Renal cortical epithelial cell (primary cell): ENCODE results near the gene SLC16A10. TPM values are rescaled to one million over a fixed set of nuclear protein-coding genes. Genes with fewer than 3 reads are reported as not detected.
"Not testable (repeated sequence)": the region's sequence is repeated elsewhere in the genome, so short reads cannot be mapped to it uniquely, and the experiment has no call there.

Experiments
- DNase-seq: peaks from one replicate; pipeline ENCODE4 v3.0.0-alpha.2; 2011; ENCODE audit warnings: low read depth
- total RNA-seq: library from RNA; depleted of rRNA; stranded (reverse); fragments of >200 nt; gene quantifications from 2 replicates; pipeline ENCODE4 v1.2.3, GENCODE V29; 2014

SLC16A10 gene
- total RNA-seq, 1 donor from 2014 or later: 1.1 TPM

DNA sequence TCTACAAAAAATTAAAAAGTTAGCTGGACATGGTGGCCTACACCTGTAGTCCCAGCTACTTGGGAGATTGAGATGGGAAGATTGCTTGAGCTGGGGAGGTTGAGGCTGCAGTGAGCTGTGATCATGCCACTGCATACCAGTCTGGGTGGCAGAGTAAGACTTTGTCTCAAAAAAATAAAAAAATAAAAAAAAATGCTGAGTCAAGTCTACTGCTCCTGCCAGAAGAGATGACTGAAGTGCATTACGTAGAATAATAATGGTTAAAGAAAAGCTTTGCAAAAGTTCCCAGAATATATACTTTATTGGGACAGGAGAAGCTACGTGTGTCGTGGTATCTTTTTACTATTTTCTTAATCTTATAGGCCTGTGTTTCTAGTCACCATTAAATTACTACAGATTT, 125.3 kb downstream of the SLC16A10 start:
- DNase-seq: no peak

DNA sequence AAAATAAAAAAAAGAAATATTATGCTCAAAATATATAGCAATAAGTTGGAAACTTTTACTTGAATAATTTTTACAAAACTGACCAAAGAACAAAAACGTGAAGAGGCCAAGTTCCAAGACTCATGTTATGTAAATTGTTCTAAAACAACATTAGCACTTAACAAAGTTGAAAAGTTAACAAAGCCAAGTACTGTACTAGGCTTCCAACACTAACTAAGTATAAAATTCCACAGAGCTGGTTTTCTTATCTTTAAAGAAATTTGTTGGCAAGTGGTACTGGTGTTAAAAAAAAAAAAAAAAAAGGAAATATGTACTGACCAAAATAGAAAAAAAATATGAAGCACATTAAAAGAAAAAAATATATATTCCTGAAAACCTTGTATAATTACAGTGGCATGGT, 127.8 kb downstream of the SLC16A10 start:
- DNase-seq: no peak

DNA sequence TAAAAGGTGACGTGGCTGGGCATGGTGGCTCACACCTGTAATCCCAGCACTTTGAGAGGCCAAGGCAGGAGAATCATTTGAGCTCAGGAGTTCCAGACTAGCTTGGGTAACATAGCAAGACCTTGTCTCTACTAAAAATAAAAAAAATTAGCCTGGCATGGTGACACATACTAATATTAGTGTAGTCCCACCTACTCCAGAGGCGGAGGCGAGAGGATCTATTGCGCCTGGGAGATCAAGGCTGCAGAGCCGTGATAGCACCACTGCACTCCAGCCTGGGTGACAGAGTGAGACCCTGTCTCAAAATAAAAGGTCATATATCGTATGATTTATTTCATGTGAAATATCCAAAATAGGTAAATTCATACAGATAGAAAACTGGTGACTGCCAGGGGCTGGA, 132.5 kb downstream of the SLC16A10 start:
- no peak for DNase-seq

DNA sequence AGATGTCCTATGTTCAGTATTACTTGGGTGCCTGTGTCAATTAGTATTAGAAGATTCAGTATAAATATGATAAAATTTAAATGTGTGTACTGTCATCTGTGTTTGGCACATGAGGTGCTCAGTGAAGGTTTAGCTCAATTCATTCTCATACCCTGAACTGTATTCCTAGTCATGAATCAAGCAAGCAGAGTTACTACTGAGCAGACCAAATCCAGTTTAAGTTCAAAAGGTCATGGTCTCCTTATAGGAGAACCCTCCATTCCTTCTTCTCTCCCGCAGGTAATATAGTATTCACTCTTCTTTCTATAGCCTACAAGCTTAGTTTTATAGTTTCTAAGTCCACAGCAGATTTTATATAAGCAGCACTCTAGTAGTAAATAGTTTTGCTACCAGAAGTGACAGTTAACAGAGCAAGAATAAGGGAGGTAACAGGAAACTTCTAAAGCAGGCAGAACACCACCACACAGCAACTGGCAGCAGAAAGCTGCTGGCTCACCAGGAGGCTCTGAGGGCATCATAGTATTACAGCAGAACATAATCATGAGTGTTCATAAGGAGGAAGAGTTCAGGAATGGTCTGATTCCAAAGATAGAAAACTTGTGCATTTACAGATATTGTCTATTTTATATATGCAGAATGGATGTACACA, 133.2 kb downstream of the SLC16A10 start:
- no peak for DNase-seq

DNA sequence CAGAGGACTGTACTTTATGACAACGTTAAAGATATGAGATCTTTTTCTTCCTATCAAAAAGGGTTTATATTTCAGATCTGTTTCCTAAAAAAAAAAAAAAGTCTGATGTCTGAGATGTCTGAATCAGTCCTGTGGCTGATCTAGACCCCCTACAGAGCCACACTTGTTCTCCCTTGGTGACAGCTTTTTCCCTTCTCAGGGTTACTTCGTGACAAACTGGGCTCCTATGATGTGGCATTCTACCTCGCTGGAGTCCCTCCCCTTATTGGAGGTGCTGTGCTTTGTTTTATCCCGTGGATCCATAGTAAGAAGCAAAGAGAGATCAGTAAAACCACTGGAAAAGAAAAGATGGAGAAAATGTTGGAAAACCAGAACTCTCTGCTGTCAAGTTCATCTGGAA, 134.5 kb downstream of the SLC16A10 start:
- DNase-seq: no peak

DNA sequence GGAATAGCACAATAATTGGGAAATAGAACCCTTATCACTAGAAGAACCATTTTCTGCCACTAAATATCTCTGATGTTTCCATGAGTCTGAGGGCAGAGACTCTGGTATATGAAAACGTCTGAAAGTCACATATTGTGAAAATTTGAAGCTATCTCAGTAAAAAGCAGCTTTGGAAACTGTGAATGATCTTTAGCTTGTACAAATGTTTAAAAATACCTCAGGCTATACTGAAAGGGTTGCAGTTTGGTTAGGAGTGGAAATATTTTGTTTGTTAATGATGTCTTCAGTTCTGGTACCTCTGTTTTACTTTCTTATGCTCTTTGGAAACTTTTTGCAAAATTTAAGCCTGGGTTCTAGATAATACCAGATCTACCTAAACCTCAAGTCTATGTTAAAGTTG, 135.0 kb downstream of the SLC16A10 start:
- DNase-seq: no peak

DNA sequence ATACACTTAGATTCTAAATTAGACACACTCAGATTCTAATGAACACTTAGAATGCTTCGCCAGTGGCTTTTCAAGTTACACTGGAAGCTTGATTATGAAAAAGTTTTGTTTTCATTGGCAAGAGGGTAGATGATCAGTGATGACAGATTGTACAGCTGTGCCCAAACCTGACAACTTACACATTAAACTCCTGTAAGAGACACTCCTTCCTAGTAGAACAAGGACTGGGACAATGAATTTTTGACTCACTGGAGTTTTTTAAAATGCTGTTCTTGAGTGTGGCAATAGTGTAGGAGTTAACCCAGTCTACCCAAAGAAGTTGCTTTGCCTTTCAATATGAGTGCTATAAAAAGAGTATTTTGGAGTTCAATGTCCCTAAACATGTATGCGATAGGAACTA, 140.8 kb downstream of the SLC16A10 start:
- DNase-seq: peak; percentile 21

DNA sequence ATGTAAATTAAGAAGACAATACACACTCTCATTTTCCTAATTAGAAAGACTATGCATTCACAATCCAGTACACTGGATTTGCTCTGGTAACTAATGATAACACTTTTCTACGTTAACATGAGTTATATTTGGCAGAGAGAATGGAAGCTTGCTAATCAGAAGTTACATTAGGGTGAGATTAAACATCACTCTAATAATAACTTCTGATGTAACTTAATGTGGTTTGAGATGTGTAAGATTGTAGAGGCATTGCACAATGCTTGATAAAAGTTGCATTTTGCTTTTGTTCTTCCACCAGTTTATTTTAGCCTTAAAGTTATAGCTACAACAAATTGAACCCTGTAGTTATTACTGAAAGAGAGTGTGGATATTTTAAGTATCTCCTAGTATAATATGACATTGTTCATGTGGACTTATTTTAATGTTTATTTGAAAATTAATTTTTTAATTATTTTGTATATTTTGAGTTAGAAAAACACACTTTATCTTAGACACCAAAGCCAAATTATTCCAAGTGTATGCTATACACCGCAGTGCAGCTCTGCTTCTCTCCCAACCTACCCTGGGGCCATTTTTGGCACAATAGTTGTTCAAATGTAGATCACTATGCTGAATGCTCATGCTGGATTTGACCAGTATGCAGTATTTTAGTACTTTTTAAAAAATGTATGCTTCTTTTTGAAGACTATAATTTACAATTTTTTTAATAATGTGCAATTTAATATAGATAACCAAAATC, 143.2 kb downstream of the SLC16A10 start:
- peak; percentile 87 for DNase-seq

DNA sequence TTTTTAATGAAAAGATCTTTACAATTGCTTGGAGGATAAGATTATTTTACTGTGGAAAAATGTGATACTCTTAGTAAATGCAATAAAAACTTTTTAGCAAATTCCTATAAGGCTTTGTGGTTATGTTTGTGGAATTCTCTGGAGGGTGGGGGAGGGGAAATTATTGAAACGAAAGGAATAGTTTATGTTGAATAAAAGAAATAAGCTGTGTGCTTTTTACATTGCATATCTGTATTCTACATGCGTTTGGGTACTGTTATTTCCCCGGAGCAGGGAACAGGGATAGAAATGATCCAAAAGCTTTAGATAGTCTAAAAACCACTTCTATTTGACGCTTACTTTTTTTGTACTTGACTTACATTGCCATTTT, 143.8 kb downstream of the SLC16A10 start:
- DNase-seq: no peak

DNA sequence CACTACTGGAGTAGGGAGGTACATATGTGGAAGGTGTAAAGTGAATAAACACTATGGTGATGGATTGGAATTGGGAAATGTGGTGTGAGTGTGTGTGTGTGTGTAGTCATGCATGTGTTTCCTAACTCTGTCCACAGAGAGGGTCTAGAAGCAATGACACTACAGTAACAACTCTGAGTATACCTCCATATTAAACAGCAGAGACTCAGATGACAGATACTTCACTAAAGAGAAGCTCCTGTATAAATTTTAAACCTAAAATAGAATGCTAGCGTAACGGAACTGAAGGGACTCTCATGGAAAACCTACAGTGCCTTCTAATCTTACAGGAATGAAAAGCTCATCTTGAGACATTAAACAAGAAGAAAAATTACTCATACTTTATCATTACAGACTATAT, 150.5 kb downstream of the SLC16A10 start:
- peak; percentile 34 for DNase-seq

DNA sequence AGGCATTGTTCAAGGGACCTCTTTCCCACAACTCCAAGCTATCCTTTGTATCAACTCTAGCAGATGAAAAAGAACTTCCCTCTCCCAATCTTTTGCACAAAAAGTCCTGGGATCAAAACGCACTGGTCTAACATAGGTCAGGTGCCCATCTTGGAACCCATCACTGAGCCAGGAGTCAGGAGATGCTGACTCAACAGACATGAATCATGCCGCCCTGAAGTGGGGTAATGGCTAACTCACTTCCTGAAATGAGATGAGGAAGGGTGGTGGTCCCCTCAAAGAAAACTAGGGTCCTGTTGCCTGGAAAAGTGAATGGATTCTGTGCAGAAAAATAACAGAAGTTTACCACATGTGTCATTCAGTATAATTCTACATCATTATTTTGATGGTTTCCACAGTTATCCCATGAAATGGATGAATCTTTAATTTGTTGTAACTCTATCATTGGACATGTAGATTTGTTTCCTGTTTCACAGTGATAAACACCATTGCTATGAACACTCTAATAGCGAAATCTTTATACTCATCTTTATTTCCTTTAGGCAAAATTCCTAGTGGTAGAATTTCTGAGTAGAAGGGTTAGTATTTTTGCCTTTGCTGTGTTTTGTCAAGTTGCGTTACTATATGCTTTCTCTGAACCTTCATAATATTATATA, 151.3 kb downstream of the SLC16A10 start:
- DNase-seq: peak; percentile 80

DNA sequence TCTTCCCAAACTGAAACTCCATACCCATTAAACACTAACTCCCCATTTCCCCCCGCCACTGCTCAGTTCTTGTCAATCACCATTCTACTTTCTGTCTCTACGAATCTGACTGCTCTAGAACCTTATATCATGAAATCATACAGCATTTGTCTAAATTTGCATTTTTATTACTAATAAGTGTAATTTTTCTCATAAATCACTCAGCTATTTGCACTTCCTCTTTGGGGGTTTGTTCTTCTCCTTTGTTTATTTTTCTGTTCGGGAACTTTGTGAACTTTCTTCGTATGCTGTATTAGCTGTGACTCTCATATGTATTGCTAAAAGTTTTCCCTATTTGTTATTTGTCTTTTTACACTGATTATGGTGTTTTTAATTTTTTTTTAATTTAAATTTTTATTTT, 152.2 kb downstream of the SLC16A10 start:
- DNase-seq: no peak

DNA sequence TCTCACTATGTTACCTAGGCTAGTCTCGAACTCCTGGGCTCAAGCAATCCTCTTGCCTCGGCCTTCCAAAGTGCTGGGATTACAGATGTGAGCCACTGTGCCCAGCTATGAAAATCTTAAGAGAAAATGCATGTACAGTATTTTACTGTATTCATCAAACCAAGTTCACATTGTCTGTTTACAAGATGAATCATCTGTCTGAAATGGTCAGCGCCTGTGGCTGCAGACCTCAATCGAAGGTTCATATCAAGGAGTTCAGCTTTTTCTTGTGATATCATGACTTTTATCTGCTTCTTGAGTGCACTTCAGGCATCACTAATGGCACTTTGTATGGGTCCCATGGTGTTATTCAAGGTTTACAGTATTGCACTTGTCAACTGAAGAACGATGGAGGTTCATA, 155.1 kb downstream of the SLC16A10 start:
- peak; percentile 36 for DNase-seq

DNA sequence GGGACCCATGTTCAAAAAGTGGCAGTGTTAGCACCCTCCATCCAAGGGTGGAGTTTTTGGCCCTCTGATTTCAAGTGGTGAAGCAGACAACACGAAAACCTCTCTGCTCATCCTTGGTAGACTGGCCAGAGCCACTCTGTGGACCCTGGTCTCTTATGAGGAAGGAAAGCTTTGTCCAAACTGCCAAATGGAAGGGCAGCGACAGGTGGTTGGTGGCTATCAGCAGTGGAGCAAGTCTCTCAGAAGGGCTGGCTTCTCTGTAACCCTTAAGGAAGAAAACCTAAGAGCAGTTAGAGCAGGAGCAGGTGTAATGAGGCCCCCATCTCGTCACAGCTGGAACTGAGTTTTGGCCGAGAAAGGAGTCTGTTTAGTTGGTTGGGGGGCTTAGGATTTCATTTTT, 155.8 kb downstream of the SLC16A10 start:
- DNase-seq: no peak

DNA sequence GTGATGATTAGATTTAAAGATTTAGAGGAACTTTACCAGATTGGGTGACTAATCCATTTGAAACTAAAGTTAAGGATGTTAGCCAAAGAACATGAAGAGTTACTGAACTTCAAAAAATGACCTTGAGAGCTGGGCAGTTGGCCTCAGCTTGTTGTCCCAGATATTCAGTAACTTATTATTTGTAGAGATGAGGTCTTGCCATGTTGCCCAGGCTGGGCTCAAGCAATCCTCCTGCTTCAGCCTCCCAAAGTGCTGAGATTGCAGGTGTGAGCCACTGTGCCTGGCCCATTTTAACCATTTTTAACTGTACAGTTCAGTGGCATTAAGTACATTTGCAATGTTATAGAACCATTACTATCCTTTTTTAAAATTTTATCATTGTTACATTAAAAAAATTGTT, 161.5 kb downstream of the SLC16A10 start:
- DNase-seq: no peak

DNA sequence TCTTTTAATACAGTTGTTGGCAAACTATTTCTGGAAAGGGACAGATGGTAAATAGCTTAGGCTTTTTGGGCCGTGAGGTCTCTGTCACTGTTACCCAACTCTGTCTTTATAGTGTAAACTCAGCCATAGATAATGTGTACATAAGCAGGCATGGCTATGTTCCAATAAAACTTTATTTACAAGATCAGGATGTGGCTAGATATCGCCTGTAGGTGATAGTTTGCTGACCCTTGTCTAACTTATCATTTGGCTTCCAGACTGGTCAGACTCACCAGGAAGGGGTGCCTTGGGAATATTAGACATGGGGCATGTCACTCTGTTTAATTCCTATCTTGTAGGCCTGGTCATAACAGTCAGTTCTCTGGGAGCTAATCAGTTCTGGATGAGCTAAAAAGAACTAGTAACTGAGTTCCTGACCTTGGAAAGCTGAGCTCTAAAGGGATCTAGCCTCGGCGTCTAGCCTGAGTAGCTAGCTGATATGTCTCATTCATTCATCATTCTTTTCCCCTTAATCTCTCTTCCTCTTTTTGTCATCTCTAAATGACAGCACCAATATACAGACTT, 163.6 kb downstream of the SLC16A10 start:
- no peak for DNase-seq

DNA sequence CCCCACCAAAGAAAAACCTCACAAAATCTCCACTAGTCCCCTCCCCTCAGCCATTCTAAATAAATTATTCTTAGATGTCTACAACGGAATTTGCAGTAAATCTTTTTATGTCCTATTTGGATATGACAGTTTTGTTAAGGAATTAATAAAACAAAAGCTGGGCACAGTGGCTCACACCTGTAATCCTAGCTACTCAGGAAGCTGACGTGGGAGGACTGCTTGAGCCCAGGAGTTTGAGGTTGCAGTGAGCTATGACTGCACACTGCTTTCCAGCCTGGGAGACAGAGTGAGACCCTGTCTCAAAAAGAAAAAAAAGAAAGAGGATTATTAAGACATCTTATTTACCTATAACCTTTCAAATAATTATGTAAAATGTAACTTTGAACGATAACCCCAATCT, 165.4 kb downstream of the SLC16A10 start:
- DNase-seq: no peak

DNA sequence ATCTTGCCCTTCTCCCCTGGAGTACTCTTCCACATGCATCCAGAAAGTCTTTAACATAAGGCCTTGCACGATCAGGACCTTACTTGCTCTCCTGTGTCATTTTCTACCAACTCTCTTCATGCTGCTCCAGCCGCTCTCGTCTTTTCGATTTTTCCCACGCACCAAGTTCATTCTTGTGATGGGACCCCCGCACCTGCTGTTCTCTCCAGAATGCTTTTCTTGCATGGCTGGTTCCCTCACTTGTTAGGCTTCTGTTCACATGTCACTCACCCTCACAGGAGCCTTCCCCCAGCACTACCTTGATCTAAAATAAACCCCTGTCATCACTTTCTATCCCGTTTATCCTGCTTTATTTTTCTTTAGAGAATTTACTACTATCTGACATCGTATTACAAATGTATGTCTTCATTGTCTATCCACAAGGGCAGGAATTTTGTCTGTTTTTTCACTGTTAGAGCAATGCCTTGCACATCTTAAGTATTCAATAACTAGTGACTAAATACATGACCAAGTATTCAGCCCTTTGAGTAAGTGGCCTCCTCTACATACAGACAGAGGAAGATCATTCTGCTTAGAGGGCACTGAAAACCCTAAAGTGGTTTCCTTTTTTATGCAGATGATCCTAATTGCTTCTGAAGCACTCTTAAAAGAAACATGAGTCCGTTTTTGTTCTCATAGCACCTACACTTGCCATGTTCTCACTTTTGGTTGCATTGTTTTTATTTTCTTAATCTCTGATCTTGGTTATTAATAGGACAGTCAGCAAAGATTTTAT, 166.9 kb downstream of the SLC16A10 start:
- DNase-seq: peak; percentile 43

DNA sequence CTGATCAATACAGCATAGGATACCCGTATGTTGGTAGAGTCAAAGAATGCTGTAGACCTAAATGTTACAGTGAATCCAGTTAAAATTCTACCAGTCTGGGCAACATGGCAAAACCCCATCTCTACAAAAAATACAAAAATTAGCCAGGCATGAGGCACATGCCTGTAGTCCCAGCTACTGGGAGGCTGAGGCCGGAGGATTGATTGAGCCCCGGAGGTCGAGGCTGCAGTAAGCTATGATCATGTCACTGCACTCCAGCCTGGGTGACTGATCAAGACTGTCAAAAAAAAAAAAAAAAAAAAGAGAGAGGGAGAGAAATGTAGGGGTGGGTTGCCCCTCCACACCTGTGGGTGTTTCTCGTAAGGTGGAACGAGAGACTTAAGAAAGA, 167.5 kb downstream of the SLC16A10 start:
- DNase-seq: no peak

DNA sequence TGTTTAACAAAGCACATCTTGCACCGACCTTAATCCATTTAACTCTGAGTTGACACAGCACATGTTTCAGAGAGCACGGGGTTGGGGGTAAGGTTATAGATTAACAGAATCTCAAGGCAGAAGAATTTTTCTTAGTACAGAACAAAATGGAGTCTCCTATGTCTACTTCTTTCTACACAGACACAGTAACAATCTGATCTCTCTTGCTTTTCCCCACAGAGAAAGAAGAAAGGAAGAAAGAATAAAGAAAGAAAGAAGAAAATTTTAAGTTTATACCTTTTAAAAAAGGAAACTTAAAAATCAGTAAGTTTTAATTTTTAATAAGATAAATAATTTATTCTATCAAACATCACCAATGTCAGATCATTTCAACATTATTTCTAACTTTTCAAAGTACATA, 168.5 kb downstream of the SLC16A10 start:
- not testable (repeated sequence) for DNase-seq

DNA sequence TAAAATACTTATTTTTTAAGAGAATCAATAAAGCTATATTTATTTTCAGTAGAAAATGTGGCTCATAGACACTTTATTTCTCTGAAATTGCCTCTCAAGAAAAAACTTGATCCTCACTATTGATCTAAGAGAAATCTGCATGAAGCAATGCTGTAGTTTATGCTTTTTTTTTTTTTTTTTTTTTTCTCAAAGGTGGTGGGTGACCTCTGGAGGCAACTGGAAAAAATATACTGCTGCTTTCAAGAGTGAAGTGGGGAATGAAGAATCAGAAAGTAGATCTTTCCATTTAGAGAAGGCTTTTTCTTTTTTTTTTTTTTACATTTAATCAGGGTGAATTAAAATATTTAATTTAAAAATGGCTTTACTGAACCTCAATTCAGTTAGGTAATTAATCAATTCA, 169.3 kb downstream of the SLC16A10 start:
- peak; percentile 61 for DNase-seq

DNA sequence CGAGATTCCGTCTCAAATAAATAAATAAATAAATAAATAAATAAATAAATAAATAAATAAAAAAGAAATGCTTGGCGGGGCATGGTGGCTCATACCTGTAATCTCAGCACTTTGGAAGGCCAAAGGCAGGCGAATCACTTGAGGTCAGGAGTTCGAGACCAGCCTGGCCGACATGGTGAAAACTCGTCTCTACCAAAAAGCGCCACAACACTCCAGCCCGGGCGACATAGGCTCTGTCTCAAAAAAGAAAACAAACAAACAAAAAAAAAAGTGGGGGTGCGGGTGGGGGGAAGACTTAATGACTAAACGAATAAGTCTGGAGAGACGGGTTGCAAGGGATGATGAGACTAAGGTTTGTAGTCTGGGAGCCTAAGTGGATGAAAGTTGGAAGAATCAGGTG, 170.7 kb downstream of the SLC16A10 start:
- DNase-seq: no peak
